Endothelial cell of umbilical vein (primary cell): Measurements from ENCODE around the gene TMEFF2. TPM values are rescaled to one million over a fixed set of nuclear protein-coding genes. Genes with fewer than 3 reads are reported as not detected.
A peak's percentile ranks its signal among the peaks of the same experiment; 100 is the strongest.

Source experiments
- BruUV-seq: library from RNA; stranded (reverse); fragments of 400-500 nt; replicated peaks from 2 replicates; lab custom pipeline; 2021; lab: Mats Ljungman, UMichigan
- CTCF ChIA-PET: fragments of 300-600, 350-600 bp; sonication (Branson Sonifier 250); formaldehyde crosslinking; loops from one replicate; lab custom pipeline; 2021; ENCODE audit warnings: antibody characterized with exemption, inconsistent platforms; lab: Charles Lee
- POLR2A ChIA-PET: fragments of 300-600, 350-600 bp; sonication (Branson Sonifier 250); formaldehyde crosslinking; loops from one replicate; lab custom pipeline; 2021; ENCODE audit warnings: antibody characterized with exemption, inconsistent platforms; lab: Charles Lee
- DNase-seq: peaks from one replicate; pipeline ENCODE4 v3.0.0-alpha.2; 2011; ENCODE audit warnings: low read depth, low spot score
- FAIRE-seq: peaks from 2 replicates; lab custom pipeline; 2011; peaks lifted over from hg19 to GRCh38; lab: Jason Lieb, UNC
- H2AFZ ChIP-seq: 2 replicates; pipeline ENCODE4 v1.6.0; 2012; ENCODE audit warnings: low read depth, low read length, control low read depth, inconsistent platforms
- H3K27ac ChIP-seq: 2 replicates; pipeline ENCODE4 v1.5.1; 2011; ENCODE audit warnings: low read depth, mild to moderate bottlenecking, control low read depth, low read length, moderate library complexity; ENCODE audit not compliant: insufficient read depth
- H3K27me3 ChIP-seq, 2 experiments: 2 replicates each; pipeline versions ENCODE4 v1.6.0 to v1.6.1; 2011; ENCODE audit warnings: low read length in 2 of 2, mixed read lengths in 1 of 2; ENCODE audit not compliant: control insufficient read depth in 2 of 2, insufficient read depth in 2 of 2
- H3K36me3 ChIP-seq, 2 experiments: 2 replicates in 1 of 2; 3 replicates in 1 of 2; pipeline ENCODE4 v1.5.1; 2011; ENCODE audit warnings: low read length in 2 of 2, mild to moderate bottlenecking in 1 of 2, moderate library complexity in 1 of 2; ENCODE audit not compliant: control insufficient read depth in 2 of 2, insufficient read depth in 2 of 2; ENCODE audit errors: extremely low read depth in 1 of 2
- H3K4me1 ChIP-seq: 3 replicates; pipeline ENCODE4 v1.5.1; 2011; ENCODE audit warnings: mild to moderate bottlenecking, low read length; ENCODE audit not compliant: control insufficient read depth, insufficient read depth; ENCODE audit errors: extremely low read depth
- H3K4me2 ChIP-seq: 2 replicates; pipeline ENCODE4 v1.6.1; 2011; ENCODE audit warnings: low read length, control low read depth, mixed read lengths; ENCODE audit not compliant: insufficient read depth
- H3K4me3 ChIP-seq, 3 experiments: fragments of 200-600 bp in 1 of 3; sonication (generic), shearing (Covaris generic) in 1 of 3; replicated peaks in 1 of 3; 2 replicates each; pipeline ENCODE4 v1.5.1; 2011 to 2016; ENCODE audit warnings: control low read depth in 3 of 3, low read length in 3 of 3, mild to moderate bottlenecking in 2 of 3, inconsistent platforms in 1 of 3, low read depth in 1 of 3, moderate library complexity in 1 of 3; ENCODE audit not compliant: insufficient read depth in 1 of 3
- H3K79me2 ChIP-seq: 2 replicates; pipeline ENCODE4 v1.6.0; 2012; ENCODE audit warnings: low read length, inconsistent platforms; ENCODE audit not compliant: control insufficient read depth, insufficient read depth
- H3K9ac ChIP-seq: replicated peaks from 2 replicates; pipeline ENCODE3; 2011; ENCODE audit warnings: low read length, control low read depth; ENCODE audit not compliant: insufficient read depth; ENCODE audit errors: extremely low read depth
- H3K9me1 ChIP-seq: replicated peaks from 3 replicates; pipeline ENCODE4 v1.6.0; 2011; ENCODE audit warnings: mild to moderate bottlenecking, low read length; ENCODE audit not compliant: control insufficient read depth, insufficient read depth; ENCODE audit errors: extremely low read depth
- H3K9me3 ChIP-seq: replicated peaks from 2 replicates; pipeline ENCODE4 v1.5.1; 2012; ENCODE audit warnings: low read length, inconsistent platforms; ENCODE audit not compliant: control insufficient read depth, insufficient read depth
- H4K20me1 ChIP-seq: replicated peaks from 2 replicates; pipeline ENCODE3; 2011; ENCODE audit warnings: mild to moderate bottlenecking, low read length; ENCODE audit not compliant: control insufficient read depth, insufficient read depth; ENCODE audit errors: extremely low read depth
- CTCF ChIP-seq, 2 donors: IDR thresholded peaks; 1 replicate in 1 of 2; 2 replicates in 1 of 2; pipeline ENCODE4 v1.5.1; 2011; ENCODE audit warnings: low read length in 2 of 2, mild to moderate bottlenecking in 2 of 2, moderate library complexity in 2 of 2, control low read depth in 1 of 2, inconsistent platforms in 1 of 2, low read depth in 1 of 2; ENCODE audit not compliant: insufficient read depth in 1 of 2; ENCODE audit errors: extremely low read depth in 1 of 2
- EZH2 ChIP-seq: IDR thresholded peaks from 2 replicates; pipeline ENCODE4 v1.6.1; 2012; ENCODE audit warnings: borderline replicate concordance, low read depth, mild to moderate bottlenecking, moderate library complexity, low read length, inconsistent platforms; ENCODE audit not compliant: severe bottlenecking
- FOS ChIP-seq: IDR thresholded peaks from 2 replicates; pipeline ENCODE4 v1.6.1; 2011; ENCODE audit warnings: mild to moderate bottlenecking, low read length, moderate library complexity, borderline replicate concordance; ENCODE audit not compliant: insufficient read depth
- GATA2 ChIP-seq: IDR thresholded peaks from 2 replicates; pipeline ENCODE4 v1.7.0; 2011; ENCODE audit warnings: low read depth, mild to moderate bottlenecking, moderate library complexity, mixed read lengths, low read length; ENCODE audit not compliant: insufficient read length, insufficient read depth
- MAX ChIP-seq: IDR thresholded peaks from 2 replicates; pipeline ENCODE4 v1.6.1; 2011; ENCODE audit not compliant: insufficient read depth, insufficient read length
- MYC ChIP-seq: IDR thresholded peaks from one replicate; pipeline ENCODE4 v1.6.1; 2011; ENCODE audit warnings: mild to moderate bottlenecking, low read depth, low read length
- POLR2A ChIP-seq: IDR thresholded peaks from 2 replicates; pipeline ENCODE4 v1.6.1; 2012; ENCODE audit warnings: low read depth, mild to moderate bottlenecking, control low read depth, low read length
- dilution Hi-C: fragments of 300-500 bp; cut with MboI; formaldehyde crosslinking; loops from one replicate; pipeline ENCODE4 v1.15.0; 2019; ENCODE audit warnings: low sequenced_read_pairs; ENCODE audit not compliant: extremely low pct_ligation_motif_present
- intact Hi-C: fragments of 100-400 bp; cut with micrococcal nuclease; formaldehyde crosslinking; loops from one replicate; pipeline ENCODE4 v1.10.0; 2022
- polyA plus RNA-seq, 4 experiments: library from polyadenylated mRNA; depleted of rRNA in 3 of 4; stranded (reverse) in 3 of 4; unstranded in 1 of 4; fragments of >200 nt; gene quantifications; 2 replicates each; pipeline versions ENCODE4 v1.2.1 to v1.2.3, GENCODE V29; 2011 to 2012; ENCODE audit warnings: missing spikeins in 1 of 4
- total RNA-seq: library from RNA; stranded (reverse); gene quantifications from 2 replicates; pipeline ENCODE4 v1.2.3, GENCODE V29; 2021

TMEFF2 gene
- total and polyA plus RNA-seq, 2 donors (not counting 3 experiments of a cell fraction or from before 2014, with no cell fraction given), result 0.18 to 0.20 TPM

- CTCF ChIA-PET, result interaction anchor here (1.1 to 6.2 kb wide), 11 partner anchors 13 to 1390 kb away, joined by 3 to 34 read pairs (median 4); partner anchors contain the start of gene CAVIN2
- POLR2A ChIA-PET, result interaction anchor here (1.0 kb wide), 1 partner anchor 517 kb away, joined by 3 read pairs; the partner anchor contains the start of gene NABP1
- Histone ChIP-seq H3K4me3 (peak overlapping the region; percentile 38 to 75 (median 43)), H3K4me2 (peak overlapping the region; percentile 93), H3K36me3 (no peaks in the 10 kb centered on the region), H3K79me2 (no peaks in the 10 kb centered on the region), H3K27ac (no peak overlapping the region), H3K9me1 (no peaks in the 10 kb centered on the region), H4K20me1 (no peaks in the 10 kb centered on the region), H3K9me3 (no peaks in the 10 kb centered on the region), H3K9ac (no peak overlapping the region), H2AFZ (peak overlapping the region; percentile 97), H3K4me1 (peaks cover 27% of the 10 kb centered on the region), H3K27me3 (peaks cover 47 to 87% of the 10 kb centered on the region in 2 experiments)
- TF ChIP-seq MYC (no peak), FOS (no peak), EZH2 (peak; percentile 77), GATA2 (no peak)
- BruUV-seq, result no TSS peak
- no peak for DNase-seq
- intact Hi-C loops, result loop anchor here (1.0 to 10.0 kb wide), 3 partner anchors 72 to 640 kb away; no protein-coding TSS in a partner anchor
- dilution Hi-C loops, result no loop called here
- FAIRE-seq, result no peak
These were observed 368 bp downstream of the TMEFF2 start for GRCh38 chr2:192194265-192194865.

GRCh38 chr2:192190474-192190873, 4.3 kb downstream of the TMEFF2 start:
- CTCF ChIA-PET, result interaction anchor here (2.0 kb wide), 1 partner anchor 378 kb away, joined by 9 read pairs; no protein-coding TSS in a partner anchor
- H3K27ac ChIP-seq, result no peak overlapping the region
- no peaks in the 10 kb centered on the region for H3K9me3 ChIP-seq
- FAIRE-seq (peak; percentile 58), DNase-seq (peak; percentile 39)
- H3K36me3 ChIP-seq, result no peaks in the 10 kb centered on the region
- TF ChIP-seq MYC (no peak), MAX (no peak), POLR2A (no peak), CTCF (IDR thresholded peaks at IDR 0.05; ENCODE audit: extremely low read depth in 1 of 2, insufficient read depth in 1 of 2, low read depth in 1 of 2, low read length in 2 of 2) (peak; percentile 25 to 46)
- H3K9me1 ChIP-seq, result no peaks in the 10 kb centered on the region
- dilution Hi-C loops (no loop called here), intact Hi-C loops (loop anchor here (1.0 to 10.0 kb wide), 2 partner anchors 96 to 636 kb away; no protein-coding TSS in a partner anchor)
- H3K27me3 ChIP-seq, result peaks cover 27 to 60% of the 10 kb centered on the region in 2 experiments
- no peaks in the 10 kb centered on the region for H3K79me2 ChIP-seq
- H4K20me1 ChIP-seq, result no peaks in the 10 kb centered on the region
- peaks cover 18% of the 10 kb centered on the region for H3K4me1 ChIP-seq
- H3K9ac ChIP-seq, result no peak overlapping the region
- H2AFZ ChIP-seq, result no peak overlapping the region
- no TSS peak for BruUV-seq
- no peak overlapping the region for H3K4me2 ChIP-seq
- H3K4me3 ChIP-seq, result no peak overlapping the region
- POLR2A ChIA-PET, result no interaction called here
